Liver (tissue), 9 donors: ENCODE measurements around the gene MFAP2. TPM values are rescaled to one million over a fixed set of nuclear protein-coding genes. Genes with fewer than 3 reads are reported as not detected.

Experiments
- DNase-seq: peaks from one replicate; pipeline ENCODE4 v3.0.0-alpha.2; 2017; ENCODE audit warnings: low spot score
- H3K27ac ChIP-seq, 2 donors: one replicate each; pipeline ENCODE4 v1.7.0; 2013; ENCODE audit warnings: inconsistent platforms in 2 of 2, low read length in 2 of 2, control low read depth in 1 of 2, low read depth in 1 of 2, mild to moderate bottlenecking in 1 of 2
- H3K27me3 ChIP-seq, 4 donors: one replicate each; pipeline versions ENCODE4 v1.6.1 to v1.7.0; 2013; ENCODE audit warnings: low read length in 3 of 4, inconsistent platforms in 1 of 4, mild to moderate bottlenecking in 1 of 4, moderate library complexity in 1 of 4; ENCODE audit not compliant: control insufficient read depth in 4 of 4, insufficient read depth in 4 of 4
- H3K36me3 ChIP-seq, 4 donors: one replicate each; pipeline versions ENCODE4 v1.6.1 to v1.7.0; 2013; ENCODE audit warnings: low read length in 3 of 4, mild to moderate bottlenecking in 3 of 4, low read depth in 1 of 4, moderate library complexity in 1 of 4; ENCODE audit not compliant: control insufficient read depth in 4 of 4, insufficient read depth in 3 of 4
- H3K4me1 ChIP-seq, 4 donors: one replicate each; pipeline versions ENCODE4 v1.6.1 to v1.7.0; 2013; ENCODE audit warnings: low read length in 3 of 4, mild to moderate bottlenecking in 3 of 4, moderate library complexity in 1 of 4; ENCODE audit not compliant: control insufficient read depth in 4 of 4, insufficient read depth in 4 of 4
- H3K4me3 ChIP-seq, 3 donors: one replicate each; pipeline versions ENCODE4 v1.6.1 to v1.7.0; 2013; ENCODE audit warnings: low read length in 3 of 3, control low read depth in 1 of 3, low read depth in 1 of 3, mild to moderate bottlenecking in 1 of 3
- H3K9ac ChIP-seq, 2 donors: one replicate each; pipeline ENCODE4 v1.7.0; 2013; ENCODE audit warnings: low read length in 2 of 2, mild to moderate bottlenecking in 2 of 2, moderate library complexity in 2 of 2, control low read depth in 1 of 2, low read depth in 1 of 2
- H3K9me3 ChIP-seq, 4 donors: one replicate each; pipeline versions ENCODE4 v1.6.1 to v1.7.0; 2013; ENCODE audit warnings: low read length in 3 of 4; ENCODE audit not compliant: control insufficient read depth in 4 of 4
- EGR1 ChIP-seq, 2 donors: IDR thresholded peaks; 2 replicates each; pipeline ENCODE4 v1.6.1; 2016 to 2018; ENCODE audit warnings: antibody characterized with exemption in 2 of 2, low read depth in 2 of 2
- FOXA1 ChIP-seq: IDR thresholded peaks from 2 replicates; pipeline ENCODE4 v1.6.1; 2016; ENCODE audit warnings: antibody characterized with exemption
- FOXA2 ChIP-seq: IDR thresholded peaks from 2 replicates; pipeline ENCODE4 v1.6.1; 2016; ENCODE audit warnings: antibody characterized with exemption
- GABPA ChIP-seq, 2 donors: IDR thresholded peaks in 1 of 2; conservative IDR thresholded peaks in 1 of 2; 2 replicates each; pipeline ENCODE4 v1.6.1; 2016; ENCODE audit warnings: antibody characterized with exemption in 2 of 2, mild to moderate bottlenecking in 1 of 2, moderate library complexity in 1 of 2
- NR2F2 ChIP-seq: IDR thresholded peaks from 2 replicates; pipeline ENCODE4 v1.6.1; 2016; ENCODE audit warnings: antibody characterized with exemption
- RXRA ChIP-seq, 2 donors: IDR thresholded peaks; 2 replicates each; pipeline ENCODE4 v1.6.1; 2017 to 2018; ENCODE audit warnings: antibody characterized with exemption in 2 of 2, mild to moderate bottlenecking in 1 of 2
- WGBS: extraction: QIAGEN DNeasy Blood & Tissue Kit; methylation state at CpG from one replicate; pipeline ENCODE4 v1.1.7; 2013; 5-methylcytosine and 5-hydroxymethylcytosine counted together
- polyA plus RNA-seq, 2 donors: library from polyadenylated mRNA; stranded (reverse) in 1 of 2; unstranded in 1 of 2; fragments of 200-250 nt in 1 of 2; fragments of >200 nt in 1 of 2; fragmentation: Nextera tagmentation in 1 of 2; extraction: Ambion mirVana in 1 of 2; gene quantifications; one replicate each; pipeline versions ENCODE4 v1.2.1 to v1.2.3, GENCODE V29; 2013 to 2015
- total RNA-seq, 2 donors: library from RNA; depleted of rRNA; stranded (reverse); fragments of >200 nt; gene quantifications; one replicate each; pipeline ENCODE4 v1.2.3, GENCODE V29; 2014
- TF ChIP-seq, protein P1 (sequence below): IDR thresholded peaks from 2 replicates; pipeline ENCODE4 v1.6.1; 2016; ENCODE audit warnings: antibody characterized with exemption
- TF ChIP-seq, protein P2 (sequence below): fragments of 150-350 bp; IDR thresholded peaks from 2 replicates; pipeline ENCODE4 v1.5.1; 2017; ENCODE audit warnings: improper control_type of control experiment, low read depth, low read length; ENCODE audit not compliant: missing input control
- TF ChIP-seq, protein P3 (sequence below): IDR thresholded peaks from 2 replicates; pipeline ENCODE4 v1.6.1; 2016; ENCODE audit warnings: antibody characterized with exemption, mild to moderate bottlenecking
- donor health status: healthy.
- donor health status: healthy.
- donor health status: healthy.
- donor health status: healthy.
- donor health status: healthy.

The MFAP2 gene
- total and polyA plus RNA-seq, 4 donors = 0.25 to 1.4 (median 0.74) TPM

DNA sequence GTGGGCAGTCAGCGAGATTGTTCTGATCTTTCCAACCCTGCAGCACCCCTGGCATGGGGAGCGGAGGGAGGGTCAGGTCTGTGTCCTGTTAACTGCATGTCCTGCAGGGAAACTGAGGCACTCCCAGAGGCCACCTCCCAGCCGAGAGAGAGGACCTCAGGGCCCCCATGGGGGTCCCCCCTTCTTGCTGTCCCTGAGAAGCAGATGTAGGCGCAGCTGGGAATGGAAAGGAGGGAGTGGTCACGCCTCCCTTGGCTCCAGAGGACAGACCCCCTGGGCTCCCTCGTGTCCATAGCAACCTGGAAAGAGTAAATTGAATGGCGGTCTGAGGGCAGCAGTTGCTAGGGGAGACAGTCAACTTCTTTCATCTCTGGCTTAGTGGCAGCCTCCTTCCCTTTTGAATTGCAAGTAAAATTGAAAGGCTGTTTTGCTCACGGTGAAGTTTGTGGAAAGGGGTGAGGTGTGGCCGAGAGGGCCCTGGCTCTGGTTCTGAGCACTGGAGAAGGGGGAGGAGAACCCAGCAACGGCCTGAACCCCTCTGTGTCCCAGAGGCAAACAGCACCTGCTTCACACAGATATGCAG is 53.8 kb downstream of the MFAP2 start:
- Histone ChIP-seq H3K9me3 (no peaks in the 10 kb centered on the region), H3K36me3 (no peaks in the 10 kb centered on the region), H3K9ac (no peak overlapping the region), H3K27me3 (no peaks in the 10 kb centered on the region), H3K4me3 (no peak overlapping the region), H3K27ac (no peak overlapping the region), H3K4me1 (peaks cover 0 to 2% (median 0%) of the 10 kb centered on the region in 4 donors)
- DNase-seq = no peak
- TF ChIP-seq RXRA (IDR thresholded peaks at IDR 0.05) = no peak
- no peak for TF ChIP-seq FOXA2
- TF ChIP-seq, protein P1, sequence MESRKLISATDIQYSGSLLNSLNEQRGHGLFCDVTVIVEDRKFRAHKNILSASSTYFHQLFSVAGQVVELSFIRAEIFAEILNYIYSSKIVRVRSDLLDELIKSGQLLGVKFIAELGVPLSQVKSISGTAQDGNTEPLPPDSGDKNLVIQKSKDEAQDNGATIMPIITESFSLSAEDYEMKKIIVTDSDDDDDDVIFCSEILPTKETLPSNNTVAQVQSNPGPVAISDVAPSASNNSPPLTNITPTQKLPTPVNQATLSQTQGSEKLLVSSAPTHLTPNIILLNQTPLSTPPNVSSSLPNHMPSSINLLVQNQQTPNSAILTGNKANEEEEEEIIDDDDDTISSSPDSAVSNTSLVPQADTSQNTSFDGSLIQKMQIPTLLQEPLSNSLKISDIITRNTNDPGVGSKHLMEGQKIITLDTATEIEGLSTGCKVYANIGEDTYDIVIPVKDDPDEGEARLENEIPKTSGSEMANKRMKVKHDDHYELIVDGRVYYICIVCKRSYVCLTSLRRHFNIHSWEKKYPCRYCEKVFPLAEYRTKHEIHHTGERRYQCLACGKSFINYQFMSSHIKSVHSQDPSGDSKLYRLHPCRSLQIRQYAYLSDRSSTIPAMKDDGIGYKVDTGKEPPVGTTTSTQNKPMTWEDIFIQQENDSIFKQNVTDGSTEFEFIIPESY = no peak
- TF ChIP-seq FOXA1 = no peak
- no peak for TF ChIP-seq GABPA (IDR thresholded peaks at IDR 0.05 in 1 of 2, conservative IDR thresholded peaks at IDR 0.05 in 1 of 2)
- TF ChIP-seq, protein P2, sequence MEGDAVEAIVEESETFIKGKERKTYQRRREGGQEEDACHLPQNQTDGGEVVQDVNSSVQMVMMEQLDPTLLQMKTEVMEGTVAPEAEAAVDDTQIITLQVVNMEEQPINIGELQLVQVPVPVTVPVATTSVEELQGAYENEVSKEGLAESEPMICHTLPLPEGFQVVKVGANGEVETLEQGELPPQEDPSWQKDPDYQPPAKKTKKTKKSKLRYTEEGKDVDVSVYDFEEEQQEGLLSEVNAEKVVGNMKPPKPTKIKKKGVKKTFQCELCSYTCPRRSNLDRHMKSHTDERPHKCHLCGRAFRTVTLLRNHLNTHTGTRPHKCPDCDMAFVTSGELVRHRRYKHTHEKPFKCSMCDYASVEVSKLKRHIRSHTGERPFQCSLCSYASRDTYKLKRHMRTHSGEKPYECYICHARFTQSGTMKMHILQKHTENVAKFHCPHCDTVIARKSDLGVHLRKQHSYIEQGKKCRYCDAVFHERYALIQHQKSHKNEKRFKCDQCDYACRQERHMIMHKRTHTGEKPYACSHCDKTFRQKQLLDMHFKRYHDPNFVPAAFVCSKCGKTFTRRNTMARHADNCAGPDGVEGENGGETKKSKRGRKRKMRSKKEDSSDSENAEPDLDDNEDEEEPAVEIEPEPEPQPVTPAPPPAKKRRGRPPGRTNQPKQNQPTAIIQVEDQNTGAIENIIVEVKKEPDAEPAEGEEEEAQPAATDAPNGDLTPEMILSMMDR = no peak
- no peak for TF ChIP-seq EGR1 (IDR thresholded peaks at IDR 0.05; ENCODE audit: low read depth in 2 of 2)
- WGBS = 84% methylated on average over 10 of the region's 10 CpGs

DNA sequence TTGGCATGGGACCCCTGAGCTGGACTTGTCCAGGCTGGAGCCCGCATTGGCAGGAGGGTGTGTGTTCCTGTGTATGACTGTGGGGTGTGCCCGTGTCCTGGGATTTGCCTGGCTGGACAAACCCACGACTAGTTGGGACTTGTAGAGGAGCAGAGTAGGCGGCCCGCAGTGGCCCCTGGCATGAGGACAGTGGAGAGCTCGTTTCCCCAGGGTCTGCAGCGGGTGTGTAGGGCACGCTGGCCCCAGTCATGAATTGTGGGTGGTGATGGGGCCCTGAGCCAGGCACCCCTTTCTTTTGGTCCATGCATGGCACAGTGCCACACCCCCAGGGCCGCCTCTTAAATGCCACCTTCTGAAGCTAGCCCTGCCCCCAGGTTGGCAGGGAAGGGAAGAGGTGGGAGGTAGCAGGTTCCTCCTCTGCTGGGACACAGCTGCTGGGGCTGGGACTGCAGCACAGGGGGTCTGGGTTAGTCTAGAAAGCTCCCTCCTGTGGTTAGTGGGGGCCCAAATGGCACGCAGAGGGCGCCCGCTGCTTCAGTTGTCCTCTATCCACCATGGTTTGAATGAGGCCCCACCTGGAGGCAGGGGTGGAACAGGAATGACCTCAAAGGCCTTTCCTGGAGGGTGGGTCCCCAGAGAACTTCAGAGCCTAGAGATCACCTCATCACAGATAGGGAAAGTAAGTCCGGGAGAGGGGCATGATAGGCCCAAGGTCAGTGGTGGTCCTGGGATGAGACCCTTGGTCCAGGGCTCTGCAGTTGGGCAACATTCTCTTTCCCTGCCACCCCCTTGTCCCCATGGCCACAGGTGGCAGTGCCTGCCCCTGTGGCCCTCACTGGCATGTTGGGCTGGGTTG is 54.6 kb downstream of the MFAP2 start:
- no peak for DNase-seq
- H3K27ac ChIP-seq = no peak overlapping the region
- no peaks in the 10 kb centered on the region for H3K27me3 ChIP-seq
- no peak overlapping the region for H3K9ac ChIP-seq
- H3K9me3 ChIP-seq = no peaks in the 10 kb centered on the region
- TF ChIP-seq NR2F2 (no peak), RXRA (IDR thresholded peaks at IDR 0.05) (no peak)
- TF ChIP-seq, protein P3, sequence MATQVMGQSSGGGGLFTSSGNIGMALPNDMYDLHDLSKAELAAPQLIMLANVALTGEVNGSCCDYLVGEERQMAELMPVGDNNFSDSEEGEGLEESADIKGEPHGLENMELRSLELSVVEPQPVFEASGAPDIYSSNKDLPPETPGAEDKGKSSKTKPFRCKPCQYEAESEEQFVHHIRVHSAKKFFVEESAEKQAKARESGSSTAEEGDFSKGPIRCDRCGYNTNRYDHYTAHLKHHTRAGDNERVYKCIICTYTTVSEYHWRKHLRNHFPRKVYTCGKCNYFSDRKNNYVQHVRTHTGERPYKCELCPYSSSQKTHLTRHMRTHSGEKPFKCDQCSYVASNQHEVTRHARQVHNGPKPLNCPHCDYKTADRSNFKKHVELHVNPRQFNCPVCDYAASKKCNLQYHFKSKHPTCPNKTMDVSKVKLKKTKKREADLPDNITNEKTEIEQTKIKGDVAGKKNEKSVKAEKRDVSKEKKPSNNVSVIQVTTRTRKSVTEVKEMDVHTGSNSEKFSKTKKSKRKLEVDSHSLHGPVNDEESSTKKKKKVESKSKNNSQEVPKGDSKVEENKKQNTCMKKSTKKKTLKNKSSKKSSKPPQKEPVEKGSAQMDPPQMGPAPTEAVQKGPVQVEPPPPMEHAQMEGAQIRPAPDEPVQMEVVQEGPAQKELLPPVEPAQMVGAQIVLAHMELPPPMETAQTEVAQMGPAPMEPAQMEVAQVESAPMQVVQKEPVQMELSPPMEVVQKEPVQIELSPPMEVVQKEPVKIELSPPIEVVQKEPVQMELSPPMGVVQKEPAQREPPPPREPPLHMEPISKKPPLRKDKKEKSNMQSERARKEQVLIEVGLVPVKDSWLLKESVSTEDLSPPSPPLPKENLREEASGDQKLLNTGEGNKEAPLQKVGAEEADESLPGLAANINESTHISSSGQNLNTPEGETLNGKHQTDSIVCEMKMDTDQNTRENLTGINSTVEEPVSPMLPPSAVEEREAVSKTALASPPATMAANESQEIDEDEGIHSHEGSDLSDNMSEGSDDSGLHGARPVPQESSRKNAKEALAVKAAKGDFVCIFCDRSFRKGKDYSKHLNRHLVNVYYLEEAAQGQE = no peak
- WGBS = 93% methylated on average over 13 of the region's 13 CpGs
- no peaks in the 10 kb centered on the region for H3K36me3 ChIP-seq
- peaks cover 0 to 7% (median under 1%) of the 10 kb centered on the region in 4 donors for H3K4me1 ChIP-seq
- no peak overlapping the region for H3K4me3 ChIP-seq
